Endodermal cell (in vitro differentiated cells): ENCODE data around the gene USP4. TPM values are rescaled to one million over a fixed set of nuclear protein-coding genes. Genes with fewer than 3 reads are reported as not detected.

ENCODE experiments used
- microRNA-seq: library from miRNA; unstranded; fragments of <30 nt; microRNA quantifications from one replicate; pipeline ENCODE4 v1.2.0, GENCODE V29; 2020; ENCODE audit warnings: borderline microRNAs expressed
- total RNA-seq, 2 donors: library from RNA; stranded (reverse); fragmentation: NEBNext Ultra II Directional in 1 of 2; extraction: Animal tissue kit (Norgen Biotek cat#: 25700) in 1 of 2; gene quantifications; 2 replicates in 1 of 2; 3 replicates in 1 of 2; pipeline ENCODE4 v1.2.1, GENCODE V29; 2021

USP4 gene
- total RNA-seq, 2 donors from 2014 or later: 48.3 to 48.9 TPM

Small RNA genes lying within 50 kb of the gene (microRNA-seq; reads per million reads assigned to microRNA genes)
- not detected for gene MIR4271

Other genes with a start within 250 kb of the USP4 start
- 100 to 1,000 TPM; 127 to 155 TPM for gene QRICH1, start 246.0 kb downstream of the USP4 start, total RNA-seq
- gene QARS1, start 235.3 kb downstream of the USP4 start, total RNA-seq: 100 to 1,000 TPM; 314 to 358 TPM
- 10 to 100 TPM; 61.5 to 63.2 TPM for gene USP19, start 219.2 kb downstream of the USP4 start, total RNA-seq
- 10 to 100 TPM; 83.6 to 97.8 TPM for gene LAMB2, start 207.0 kb downstream of the USP4 start, total RNA-seq
- 10 to 100 TPM; 23.4 to 25.7 TPM for gene CCDC71, start 173.7 kb downstream of the USP4 start, total RNA-seq
- gene KLHDC8B, start 168.5 kb downstream of the USP4 start, total RNA-seq: 10 to 100 TPM; 33.5 to 36.1 TPM
- 1 to 10 TPM; 3.6 to 4.8 TPM for gene C3orf62, start 62.8 kb downstream of the USP4 start, total RNA-seq
- gene GPX1, start 18.3 kb upstream of the USP4 start, total RNA-seq: 100 to 1,000 TPM; 178 to 195 TPM
- gene RHOA, start 71.9 kb upstream of the USP4 start, total RNA-seq: 100 to 1,000 TPM; 359 to 371 TPM
- gene TCTA, start 72.4 kb upstream of the USP4 start, total RNA-seq: 10 to 100 TPM in 1 of 2 donors, 1 to 10 TPM in 1; 6.3 to 11.2 TPM
- gene AMT, start 82.4 kb upstream of the USP4 start, total RNA-seq: 10 to 100 TPM; 44.4 to 51.7 TPM
- 10 to 100 TPM; 10.4 to 19.6 TPM for gene NICN1, start 89.3 kb upstream of the USP4 start, total RNA-seq
- 100 to 1,000 TPM; 145 to 176 TPM for gene DAG1, start 130.2 kb upstream of the USP4 start, total RNA-seq
- 1 to 10 TPM; 2.4 to 2.5 TPM for gene BSN, start 214.4 kb upstream of the USP4 start, total RNA-seq